NCI-H460 (cell line): ENCODE data around the gene SIGLEC7. TPM values are rescaled to one million over a fixed set of nuclear protein-coding genes. Genes with fewer than 3 reads are reported as not detected.

ENCODE experiments used
- DNase-seq: peaks from one replicate; pipeline ENCODE4 v3.0.0-alpha.2; 2016; ENCODE audit warnings: low read depth; ENCODE audit errors: extremely low read depth
- total RNA-seq: library from RNA; depleted of rRNA; stranded (reverse); fragments of >200 nt; shearing (Covaris generic); gene quantifications from 2 replicates; pipeline ENCODE4 v1.2.3, GENCODE V29; 2014

The SIGLEC7 gene
- total RNA-seq, 1 experiment from 2014 or later, result not detected

GRCh38 chr19:51163257-51163656 is 21.2 kb downstream of the SIGLEC7 start:
- no peak for DNase-seq

GRCh38 chr19:51164215-51164614 is 22.1 kb downstream of the SIGLEC7 start:
- no peak for DNase-seq

GRCh38 chr19:51166846-51167490 is 24.9 kb downstream of the SIGLEC7 start:
- no peak for DNase-seq

- no peak for DNase-seq
Observed at GRCh38 chr19:51168564-51169282, 26.6 kb downstream of the SIGLEC7 start.

- peak; percentile 46 for DNase-seq
Observed at GRCh38 chr19:51169283-51169918, 27.3 kb downstream of the SIGLEC7 start.

GRCh38 chr19:51172223-51172622 is 30.1 kb downstream of the SIGLEC7 start:
- no peak for DNase-seq

- no peak for DNase-seq
Observed at GRCh38 chr19:51173681-51174080, 31.6 kb downstream of the SIGLEC7 start.

GRCh38 chr19:51179256-51179655 is 37.2 kb downstream of the SIGLEC7 start:
- DNase-seq, result no peak

GRCh38 chr19:51181377-51181912 is 39.3 kb downstream of the SIGLEC7 start:
- DNase-seq, result no peak

GRCh38 chr19:51181913-51182419 is 39.9 kb downstream of the SIGLEC7 start:
- DNase-seq, result no peak

GRCh38 chr19:51183629-51184028 is 41.5 kb downstream of the SIGLEC7 start:
- no peak for DNase-seq

- no peak for DNase-seq
Observed at GRCh38 chr19:51185069-51185867, 43.2 kb downstream of the SIGLEC7 start.

GRCh38 chr19:51185868-51186215 is 43.7 kb downstream of the SIGLEC7 start:
- no peak for DNase-seq

- no peak for DNase-seq
Observed at GRCh38 chr19:51186323-51186722, 44.2 kb downstream of the SIGLEC7 start.

- no peak for DNase-seq
Observed at GRCh38 chr19:51187395-51188226, 45.5 kb downstream of the SIGLEC7 start.

GRCh38 chr19:51188227-51188559 is 46.1 kb downstream of the SIGLEC7 start:
- DNase-seq, result no peak

GRCh38 chr19:51192689-51193088 is 50.6 kb downstream of the SIGLEC7 start:
- no peak for DNase-seq

GRCh38 chr19:51194527-51195315 is 52.6 kb downstream of the SIGLEC7 start:
- no peak for DNase-seq

GRCh38 chr19:51195316-51195586 is 53.1 kb downstream of the SIGLEC7 start:
- no peak for DNase-seq
